Glutamatergic neuron (in vitro differentiated cells): ENCODE measurements around the gene NLRP3. TPM values are rescaled to one million over a fixed set of nuclear protein-coding genes. Genes with fewer than 3 reads are reported as not detected.

Source experiments
- DNase-seq: peaks from one replicate; pipeline ENCODE4 v3.0.0; 2022
- H3K27ac Mint-ChIP-seq: one replicate; pipeline ENCODE4 v1.8.0; 2020; ENCODE audit warnings: mild to moderate bottlenecking, mixed read lengths, inconsistent platforms; ENCODE audit not compliant: unreplicated experiment
- H3K27me3 Mint-ChIP-seq: one replicate; pipeline ENCODE4 v1.8.0; 2020; ENCODE audit warnings: mild to moderate bottlenecking, moderate library complexity, mixed read lengths, inconsistent platforms; ENCODE audit not compliant: unreplicated experiment
- H3K36me3 Mint-ChIP-seq: one replicate; pipeline ENCODE4 v1.8.0; 2020; ENCODE audit warnings: mild to moderate bottlenecking, mixed read lengths, inconsistent platforms; ENCODE audit not compliant: unreplicated experiment
- H3K4me1 Mint-ChIP-seq: one replicate; pipeline ENCODE4 v1.8.0; 2020; ENCODE audit warnings: mild to moderate bottlenecking, low read depth, mixed read lengths, inconsistent platforms; ENCODE audit not compliant: unreplicated experiment
- H3K4me3 Mint-ChIP-seq: one replicate; pipeline ENCODE4 v1.8.0; 2020; ENCODE audit warnings: mild to moderate bottlenecking, mixed read lengths, inconsistent platforms; ENCODE audit not compliant: unreplicated experiment
- H3K9me3 Mint-ChIP-seq: one replicate; pipeline ENCODE4 v1.8.0; 2020; ENCODE audit warnings: mild to moderate bottlenecking, moderate library complexity, mixed read lengths, inconsistent platforms; ENCODE audit not compliant: unreplicated experiment
- total RNA-seq: library from RNA; stranded (reverse); fragmentation: NEBNext Ultra II Directional; extraction: Animal tissue kit (Norgen Biotek cat#: 25700); gene quantifications from one replicate; pipeline ENCODE4 v1.2.1, GENCODE V29; 2021; ENCODE audit not compliant: unreplicated experiment
- TF ChIP-seq, protein P1 (sequence below): fragments of 200-600 bp; sonication (generic); IDR thresholded peaks from one replicate; pipeline ENCODE4 v1.5.0; 2021; ENCODE audit not compliant: partially characterized antibody, unreplicated experiment

NLRP3 gene
- total RNA-seq, 1 donor from 2014 or later, result not detected

DNA sequence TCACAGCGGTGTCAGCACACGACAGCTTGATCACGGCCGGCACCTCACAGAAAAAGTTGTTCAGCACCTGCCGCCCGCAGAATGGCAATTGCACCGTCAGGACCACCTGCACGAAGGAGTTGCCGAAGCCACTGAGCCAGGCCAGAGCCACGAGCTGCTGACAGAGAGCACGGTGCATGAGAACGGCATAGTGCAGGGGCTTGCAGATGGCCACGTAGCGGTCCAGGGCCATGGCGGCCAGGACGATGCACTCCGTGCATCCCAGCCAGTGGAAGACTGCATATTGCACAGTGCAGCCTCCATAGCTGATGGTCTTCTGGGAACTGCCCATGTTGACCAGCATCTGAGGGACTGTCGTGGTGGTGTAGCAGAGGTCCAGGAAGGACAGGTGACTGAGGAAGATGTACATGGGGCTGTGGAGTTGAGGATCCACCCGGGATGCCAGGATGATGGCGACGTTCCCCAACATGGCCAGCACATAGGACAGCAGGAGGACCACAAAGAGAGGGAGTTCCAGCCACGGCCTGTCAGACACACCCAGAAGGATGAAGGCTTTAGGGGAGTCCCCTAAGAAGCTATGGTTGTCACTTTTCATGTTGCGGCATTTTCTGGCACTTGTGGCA is 35.5 kb downstream of the NLRP3 start:
- Mint-ChIP-seq H3K36me3 (peaks cover 2% of the 10 kb centered on the region), H3K9me3 (peaks cover 8% of the 10 kb centered on the region)

DNA sequence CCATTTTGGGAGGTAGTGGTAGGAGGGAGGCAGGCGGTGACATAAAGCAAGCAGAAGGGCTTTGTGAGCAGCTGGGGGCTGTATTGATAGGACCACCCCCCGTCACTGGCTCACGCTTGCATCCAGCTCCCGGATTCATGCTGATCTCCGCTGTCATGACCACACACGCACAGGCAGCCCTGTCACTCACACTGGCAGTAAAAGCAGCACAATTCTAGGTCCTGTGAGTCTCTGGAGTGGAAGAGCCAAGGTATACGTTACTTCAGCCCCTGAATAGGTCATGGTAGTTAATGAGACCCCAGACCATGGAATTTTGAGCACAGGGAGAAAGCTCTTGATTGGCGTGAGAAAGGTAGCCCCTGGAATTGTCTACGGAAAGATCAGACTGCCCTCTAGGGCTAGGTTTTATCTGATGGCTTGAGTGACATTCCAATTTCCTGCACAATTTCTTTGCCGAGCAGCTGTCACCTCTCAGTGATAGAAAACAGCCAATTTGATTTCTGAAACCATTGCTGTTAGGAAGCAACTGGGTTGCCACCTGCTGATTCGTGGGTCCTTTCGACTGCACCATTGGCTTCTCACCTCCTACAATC is 36.6 kb downstream of the NLRP3 start:
- no peak for DNase-seq
- H3K4me3 Mint-ChIP-seq, result no peak overlapping the region
- H3K27me3 Mint-ChIP-seq, result peaks cover 4% of the 10 kb centered on the region
- peaks cover 2% of the 10 kb centered on the region for H3K4me1 Mint-ChIP-seq
- H3K9me3 Mint-ChIP-seq, result peaks cover 8% of the 10 kb centered on the region
- TF ChIP-seq, protein P1, sequence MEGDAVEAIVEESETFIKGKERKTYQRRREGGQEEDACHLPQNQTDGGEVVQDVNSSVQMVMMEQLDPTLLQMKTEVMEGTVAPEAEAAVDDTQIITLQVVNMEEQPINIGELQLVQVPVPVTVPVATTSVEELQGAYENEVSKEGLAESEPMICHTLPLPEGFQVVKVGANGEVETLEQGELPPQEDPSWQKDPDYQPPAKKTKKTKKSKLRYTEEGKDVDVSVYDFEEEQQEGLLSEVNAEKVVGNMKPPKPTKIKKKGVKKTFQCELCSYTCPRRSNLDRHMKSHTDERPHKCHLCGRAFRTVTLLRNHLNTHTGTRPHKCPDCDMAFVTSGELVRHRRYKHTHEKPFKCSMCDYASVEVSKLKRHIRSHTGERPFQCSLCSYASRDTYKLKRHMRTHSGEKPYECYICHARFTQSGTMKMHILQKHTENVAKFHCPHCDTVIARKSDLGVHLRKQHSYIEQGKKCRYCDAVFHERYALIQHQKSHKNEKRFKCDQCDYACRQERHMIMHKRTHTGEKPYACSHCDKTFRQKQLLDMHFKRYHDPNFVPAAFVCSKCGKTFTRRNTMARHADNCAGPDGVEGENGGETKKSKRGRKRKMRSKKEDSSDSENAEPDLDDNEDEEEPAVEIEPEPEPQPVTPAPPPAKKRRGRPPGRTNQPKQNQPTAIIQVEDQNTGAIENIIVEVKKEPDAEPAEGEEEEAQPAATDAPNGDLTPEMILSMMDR, result no peak
- no peak overlapping the region for H3K27ac Mint-ChIP-seq
- H3K36me3 Mint-ChIP-seq, result no peaks in the 10 kb centered on the region

More for the DNA sequence above, 35.5 kb downstream of the NLRP3 start:
- no peak for DNase-seq
- H3K27me3 Mint-ChIP-seq, result peaks cover 2% of the 10 kb centered on the region
- no peaks in the 10 kb centered on the region for H3K4me1 Mint-ChIP-seq
- TF ChIP-seq, protein P1, result no peak
- no peak overlapping the region for H3K27ac Mint-ChIP-seq
- no peak overlapping the region for H3K4me3 Mint-ChIP-seq

DNA sequence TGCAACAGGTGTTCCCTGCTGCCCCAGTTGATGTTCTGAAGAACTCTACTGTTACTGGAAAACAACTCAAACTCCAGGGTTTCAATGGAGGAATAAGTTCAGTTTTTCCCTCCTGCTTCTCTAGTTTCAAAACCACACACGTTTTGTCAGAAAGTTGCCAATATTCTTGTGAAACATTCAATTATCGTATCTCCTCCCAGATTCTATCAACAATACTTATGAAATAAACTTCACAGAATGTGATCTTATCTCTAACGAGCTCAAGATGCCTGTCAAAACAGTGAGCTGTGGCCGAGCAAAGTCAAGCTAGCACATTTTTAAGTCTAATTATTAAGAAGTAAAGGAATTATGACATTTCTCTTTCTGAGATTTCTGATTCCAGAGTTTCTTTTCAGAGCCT is 37.3 kb downstream of the NLRP3 start:
- H3K9me3 Mint-ChIP-seq, result peaks cover 6% of the 10 kb centered on the region
- no peak overlapping the region for H3K4me3 Mint-ChIP-seq
- peaks cover 6% of the 10 kb centered on the region for H3K4me1 Mint-ChIP-seq
- no peak overlapping the region for H3K27ac Mint-ChIP-seq
- TF ChIP-seq, protein P1, result no peak
- H3K27me3 Mint-ChIP-seq, result peaks cover 6% of the 10 kb centered on the region
- DNase-seq, result no peak
- no peaks in the 10 kb centered on the region for H3K36me3 Mint-ChIP-seq

DNA sequence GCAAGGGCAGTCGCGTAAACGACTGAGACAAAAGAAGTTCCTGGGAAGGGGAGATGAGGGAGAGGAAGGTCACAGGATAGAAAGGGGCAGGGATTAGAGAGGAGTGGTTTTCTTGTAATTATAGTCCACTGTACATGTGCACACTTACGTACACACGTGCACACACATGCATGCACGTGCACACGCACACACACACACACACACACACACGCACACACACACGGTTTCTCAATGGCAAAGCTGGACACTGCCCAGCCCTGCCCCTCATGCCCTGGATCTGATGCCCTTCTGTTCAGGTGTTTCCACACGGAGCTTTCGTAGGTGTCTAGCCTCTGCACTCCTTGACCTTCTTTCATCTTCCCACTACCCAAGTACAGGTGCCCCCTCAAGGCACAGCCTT is 38.0 kb downstream of the NLRP3 start:
- H3K9me3 Mint-ChIP-seq, result peaks cover 8% of the 10 kb centered on the region

DNA sequence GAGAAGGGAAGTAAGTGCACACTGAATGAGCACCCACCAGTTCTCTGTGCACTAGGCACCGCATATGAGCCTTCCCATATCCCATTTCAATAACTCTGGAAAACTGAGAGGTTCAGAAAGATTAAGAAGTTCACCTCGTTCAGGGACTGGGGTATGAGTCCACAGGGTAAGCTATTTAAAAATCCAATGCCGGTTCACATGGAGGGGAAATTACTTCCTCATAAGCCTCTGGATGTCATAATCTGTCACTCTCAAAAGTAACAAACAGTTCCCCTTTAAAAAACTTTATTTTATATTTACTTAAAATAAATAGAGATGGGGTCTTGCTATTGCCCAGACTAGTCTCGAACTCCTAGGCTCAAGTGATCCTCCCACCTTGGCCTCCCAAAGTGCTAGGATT is 40.0 kb downstream of the NLRP3 start:
- peaks cover 8% of the 10 kb centered on the region for H3K9me3 Mint-ChIP-seq
- peaks cover 7% of the 10 kb centered on the region for H3K27me3 Mint-ChIP-seq
- no peaks in the 10 kb centered on the region for H3K36me3 Mint-ChIP-seq
- TF ChIP-seq, protein P1, result no peak
- no peak overlapping the region for H3K4me3 Mint-ChIP-seq
- DNase-seq, result no peak
- H3K4me1 Mint-ChIP-seq, result peaks cover 9% of the 10 kb centered on the region
- no peak overlapping the region for H3K27ac Mint-ChIP-seq

More for the DNA sequence above, 38.0 kb downstream of the NLRP3 start:
- Mint-ChIP-seq H3K27ac (no peak overlapping the region), H3K4me3 (no peak overlapping the region), H3K4me1 (peaks cover 9% of the 10 kb centered on the region), H3K27me3 (peaks cover 7% of the 10 kb centered on the region), H3K36me3 (no peaks in the 10 kb centered on the region)
- no peak for DNase-seq
- TF ChIP-seq, protein P1, result no peak
